HuH-7.5 (cell line): ENCODE results near the gene PKHD1.

Experiments
- DNase-seq: peaks from one replicate; pipeline ENCODE4 v3.0.0; 2011; ENCODE audit warnings: low spot score

The PKHD1 gene

DNA sequence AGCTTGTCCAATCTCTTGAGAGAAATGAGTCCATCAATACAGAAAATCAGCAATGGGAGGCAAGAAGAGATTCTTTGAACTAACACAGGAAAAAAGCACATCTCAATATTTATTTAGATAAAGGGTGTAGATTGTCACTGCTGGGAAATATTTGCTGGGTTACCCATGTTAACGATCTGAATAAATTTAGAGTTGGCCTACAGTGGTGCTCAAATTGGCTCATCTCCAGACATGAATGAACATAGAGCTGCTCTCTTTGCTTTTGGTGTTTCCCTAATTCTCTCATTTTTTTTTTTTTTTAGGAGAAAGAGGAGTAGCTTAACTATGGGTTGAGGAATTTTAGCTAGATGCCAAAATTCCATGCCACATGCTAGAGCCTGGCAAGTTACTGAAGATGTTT, 471.2 kb downstream of the PKHD1 start:
- no peak for DNase-seq

DNA sequence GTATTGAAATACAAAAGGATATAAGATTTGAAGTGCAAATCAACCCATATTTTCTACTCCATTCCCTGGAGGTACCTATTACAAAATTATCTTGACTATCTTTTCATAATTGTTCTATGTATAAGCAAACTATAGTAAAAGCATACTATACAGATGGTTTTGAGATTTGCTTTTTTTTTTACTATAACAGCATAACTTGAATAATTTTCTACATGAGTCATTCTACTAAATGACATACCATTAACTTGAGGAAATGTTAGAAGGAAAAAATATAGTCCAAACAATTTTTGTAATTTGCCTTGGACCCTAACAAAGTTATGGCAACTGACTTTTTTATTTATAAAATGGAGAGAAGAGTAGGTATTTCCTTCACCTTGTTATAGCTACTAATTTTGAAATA, 472.7 kb downstream of the PKHD1 start:
- DNase-seq = no peak

DNA sequence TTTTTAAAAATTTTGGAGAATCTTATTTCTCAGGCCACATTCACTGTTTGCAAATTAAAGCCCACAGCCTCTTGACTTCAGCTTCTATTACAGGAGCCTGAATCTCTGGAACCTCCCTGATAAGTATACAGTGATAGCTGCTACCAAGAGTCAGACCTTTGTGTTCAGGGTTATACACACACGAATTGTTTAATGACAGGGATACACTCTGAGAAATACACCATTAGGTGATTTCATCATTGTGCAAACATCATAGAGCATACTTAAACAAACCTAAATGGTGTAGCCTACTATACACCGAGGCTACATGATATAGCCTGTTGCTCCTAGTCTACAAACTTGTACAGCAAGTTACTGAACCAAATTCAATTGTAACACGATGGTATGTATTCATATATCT, 473.9 kb downstream of the PKHD1 start:
- DNase-seq = no peak

DNA sequence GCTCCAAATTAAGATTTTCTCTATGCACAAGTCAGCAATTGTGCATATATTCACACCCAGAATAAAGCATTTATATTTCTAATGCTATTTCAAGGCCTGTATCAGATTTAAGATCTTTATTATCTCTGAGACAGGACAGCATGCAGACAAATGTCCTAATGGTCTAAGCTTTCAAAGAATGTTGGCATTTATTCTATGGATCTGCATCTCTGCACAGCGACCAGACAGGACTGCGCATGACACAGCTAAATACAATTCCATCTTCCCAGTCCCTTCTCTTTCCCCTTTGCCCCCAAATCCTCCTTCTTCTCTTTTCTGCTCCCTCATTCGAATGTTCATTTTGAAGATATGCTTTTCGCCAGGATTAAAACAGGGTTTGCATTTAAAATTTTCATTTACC, 478.5 kb downstream of the PKHD1 start:
- no peak for DNase-seq

DNA sequence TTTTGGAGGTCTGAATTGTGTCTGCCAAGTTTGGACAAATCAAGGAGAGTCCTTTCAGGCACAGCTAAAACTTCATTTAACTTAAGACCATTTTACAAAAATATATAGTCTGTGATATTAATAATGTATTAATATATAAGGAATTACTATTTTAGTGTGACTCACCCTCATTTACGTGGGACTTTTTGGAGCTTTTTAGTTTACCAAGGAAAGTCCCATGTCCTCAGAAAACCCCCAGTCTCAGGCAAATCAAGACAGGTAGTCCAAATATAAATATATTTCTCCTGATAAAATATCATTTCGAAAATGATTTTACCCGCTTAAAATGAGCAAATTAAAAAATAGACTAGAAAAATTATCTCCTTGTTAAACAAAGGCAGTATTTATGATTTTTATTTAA, 479.0 kb downstream of the PKHD1 start:
- DNase-seq = no peak

DNA sequence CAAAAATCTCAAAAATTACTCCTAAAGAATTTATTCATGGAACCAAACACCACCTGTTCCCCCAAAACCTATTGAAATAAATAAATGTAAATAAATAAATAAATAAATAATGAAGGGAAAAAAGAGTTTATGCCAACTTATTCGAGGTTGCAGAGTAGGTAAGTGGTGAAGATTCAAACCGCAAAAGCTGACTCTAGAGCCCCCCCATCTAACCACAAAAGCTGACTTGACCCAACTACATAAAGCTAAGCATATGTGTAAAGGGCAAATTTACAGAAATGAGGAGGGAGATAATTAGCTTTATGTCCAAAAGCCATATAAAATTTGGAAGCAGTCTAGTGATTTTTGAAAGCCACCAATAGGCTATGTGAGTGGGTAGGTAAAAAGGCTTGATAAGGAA, 486.9 kb downstream of the PKHD1 start:
- DNase-seq = no peak

DNA sequence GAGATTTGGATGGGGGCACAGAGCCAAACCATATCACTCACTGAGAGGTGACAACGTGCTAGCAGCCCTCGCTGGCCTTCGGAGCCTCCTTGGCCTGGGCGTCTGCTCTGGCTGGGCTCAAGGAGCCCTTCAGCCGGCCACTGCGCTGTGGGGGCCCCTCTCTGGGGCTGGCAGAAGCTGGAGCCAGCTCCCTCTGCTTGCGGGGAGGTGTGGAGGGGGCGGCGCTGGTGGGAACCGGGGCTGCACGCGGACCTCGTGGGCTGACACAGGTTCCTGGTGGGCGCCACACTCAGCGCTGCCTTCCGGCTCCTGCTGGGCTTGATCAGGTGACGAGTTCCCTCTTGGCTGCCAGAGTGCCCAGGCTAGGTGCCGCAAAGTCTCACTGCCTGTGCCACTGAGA, 489.2 kb downstream of the PKHD1 start:
- no peak for DNase-seq

DNA sequence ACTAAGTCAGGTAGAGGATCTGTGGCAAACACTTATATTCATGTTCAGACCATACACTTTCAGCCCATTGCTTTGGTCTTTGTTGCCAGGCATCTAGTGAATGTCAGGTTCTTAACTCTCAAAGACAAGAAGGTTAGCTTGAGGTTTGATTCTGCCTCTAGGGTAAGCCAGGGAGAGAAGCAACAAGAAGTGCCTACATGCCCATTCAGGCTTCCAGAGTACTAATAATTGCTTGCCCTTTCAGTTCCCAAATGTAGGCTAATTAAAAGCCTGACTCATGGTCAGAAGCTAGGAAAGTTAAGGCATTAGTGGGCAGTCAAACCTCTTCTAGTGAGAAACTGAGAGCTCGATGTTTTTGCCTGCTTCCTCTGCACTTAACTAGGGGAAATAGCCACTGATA, 492.4 kb downstream of the PKHD1 start:
- DNase-seq = no peak

DNA sequence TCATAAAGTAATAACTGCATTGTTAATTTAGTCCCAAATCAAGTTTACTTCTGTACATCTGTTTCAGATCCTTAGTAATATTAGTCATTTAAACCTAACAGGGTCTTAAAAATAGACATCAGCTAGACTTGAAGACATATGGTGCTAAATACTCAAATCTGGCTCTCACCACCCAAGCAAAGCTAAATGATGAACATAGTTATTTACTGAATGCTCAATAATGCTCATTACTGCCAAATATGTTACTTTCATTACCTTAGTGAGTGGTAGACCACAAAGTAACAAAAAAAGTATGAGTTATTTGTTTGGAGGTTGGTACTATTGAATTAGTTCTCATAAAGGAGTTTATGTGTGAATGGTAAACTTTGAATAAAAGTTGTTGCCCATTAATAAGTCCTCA, 502.1 kb downstream of the PKHD1 start:
- DNase-seq = no peak

DNA sequence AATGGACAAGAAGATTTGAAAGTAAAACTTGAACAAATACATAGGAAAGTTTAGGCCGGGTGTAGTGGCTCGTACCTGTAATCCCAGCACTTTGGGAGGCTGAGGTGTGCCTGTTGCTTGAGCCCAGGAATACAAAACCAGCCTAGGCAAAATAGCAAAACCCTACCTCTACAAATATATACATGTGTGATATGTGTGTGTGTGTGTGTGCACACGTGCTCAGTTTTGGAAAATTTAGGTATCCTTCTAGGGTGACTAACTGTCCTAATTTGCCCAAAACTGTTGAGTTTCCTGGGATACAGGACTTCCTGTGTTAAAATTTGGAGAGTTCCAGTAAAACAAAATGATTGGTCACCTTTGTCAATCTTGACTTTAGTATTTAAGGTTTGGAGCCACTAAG, 503.2 kb downstream of the PKHD1 start:
- DNase-seq = no peak

DNA sequence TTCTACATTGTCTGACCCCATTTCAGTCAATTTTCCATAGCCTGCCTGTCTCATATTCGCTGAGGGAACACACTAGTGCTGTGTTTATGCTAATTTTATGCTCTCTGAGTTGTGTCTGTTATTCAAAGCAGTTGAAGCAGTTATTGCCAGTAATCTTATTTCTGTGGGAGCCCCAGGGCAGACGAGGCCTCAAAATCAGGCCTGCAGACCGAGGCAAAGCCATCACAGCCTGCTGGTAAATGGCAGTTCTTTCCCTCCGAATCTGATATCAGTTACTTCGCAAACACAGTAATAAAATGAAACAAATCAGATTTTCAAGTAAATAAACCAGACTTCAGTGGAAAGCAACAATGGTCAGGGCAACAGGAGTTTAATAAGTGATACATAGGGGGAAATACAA, 508.4 kb downstream of the PKHD1 start:
- DNase-seq = no peak

DNA sequence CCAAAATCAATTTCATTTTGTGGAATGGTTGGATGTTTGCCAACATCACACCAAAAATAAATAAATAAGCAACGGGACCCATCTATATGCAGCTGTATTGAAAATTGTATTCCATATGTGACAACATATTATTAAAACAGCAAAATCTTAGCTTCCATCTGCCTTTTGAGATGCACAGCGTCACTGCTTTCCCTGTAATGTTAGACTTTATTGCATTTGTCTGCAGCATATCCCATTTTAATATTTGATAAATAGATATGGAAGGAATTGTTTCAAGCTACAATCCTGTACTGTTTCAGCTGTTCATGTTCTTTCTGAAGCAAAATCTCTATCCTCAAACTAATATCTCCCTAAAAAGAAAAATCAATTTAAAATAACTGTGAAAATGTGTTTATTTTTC, 509.1 kb downstream of the PKHD1 start:
- DNase-seq = no peak

DNA sequence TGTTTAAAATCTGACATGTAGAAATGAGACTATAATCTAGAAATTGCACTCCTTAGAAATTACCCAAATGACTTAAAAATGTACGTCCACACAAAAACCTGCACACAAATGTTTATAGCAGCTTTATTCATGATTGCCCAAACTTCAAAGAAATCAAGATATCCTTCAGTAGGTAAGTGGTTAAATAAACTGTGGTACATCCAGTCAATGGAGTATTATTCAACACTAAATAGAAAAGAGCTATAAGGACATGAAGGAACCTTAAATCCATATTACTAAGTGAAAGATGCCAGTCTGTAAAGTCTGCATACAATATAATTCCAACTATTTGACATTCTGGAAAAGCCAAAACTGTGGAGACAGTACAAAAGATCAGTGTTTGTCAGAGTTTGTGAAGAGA, 513.4 kb downstream of the PKHD1 start:
- DNase-seq = no peak

DNA sequence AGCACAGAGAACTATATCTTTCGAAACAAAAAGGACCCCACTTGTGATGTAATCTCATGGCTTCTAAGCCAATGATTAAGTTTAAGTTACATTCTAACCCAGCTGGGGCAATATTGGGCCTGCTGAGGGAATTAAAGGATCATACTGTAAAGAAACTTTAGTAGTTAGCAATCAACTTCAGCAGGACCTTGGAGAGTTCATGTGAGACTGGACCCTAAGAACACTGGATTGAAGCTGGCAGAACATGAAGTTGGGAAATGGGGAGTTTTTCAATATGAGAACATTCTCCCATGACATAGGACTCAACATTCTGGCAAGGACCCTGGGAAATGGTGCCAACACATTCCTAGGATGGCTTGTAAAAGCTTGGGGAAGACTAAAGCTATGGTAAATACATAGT, 516.2 kb downstream of the PKHD1 start:
- no peak for DNase-seq

DNA sequence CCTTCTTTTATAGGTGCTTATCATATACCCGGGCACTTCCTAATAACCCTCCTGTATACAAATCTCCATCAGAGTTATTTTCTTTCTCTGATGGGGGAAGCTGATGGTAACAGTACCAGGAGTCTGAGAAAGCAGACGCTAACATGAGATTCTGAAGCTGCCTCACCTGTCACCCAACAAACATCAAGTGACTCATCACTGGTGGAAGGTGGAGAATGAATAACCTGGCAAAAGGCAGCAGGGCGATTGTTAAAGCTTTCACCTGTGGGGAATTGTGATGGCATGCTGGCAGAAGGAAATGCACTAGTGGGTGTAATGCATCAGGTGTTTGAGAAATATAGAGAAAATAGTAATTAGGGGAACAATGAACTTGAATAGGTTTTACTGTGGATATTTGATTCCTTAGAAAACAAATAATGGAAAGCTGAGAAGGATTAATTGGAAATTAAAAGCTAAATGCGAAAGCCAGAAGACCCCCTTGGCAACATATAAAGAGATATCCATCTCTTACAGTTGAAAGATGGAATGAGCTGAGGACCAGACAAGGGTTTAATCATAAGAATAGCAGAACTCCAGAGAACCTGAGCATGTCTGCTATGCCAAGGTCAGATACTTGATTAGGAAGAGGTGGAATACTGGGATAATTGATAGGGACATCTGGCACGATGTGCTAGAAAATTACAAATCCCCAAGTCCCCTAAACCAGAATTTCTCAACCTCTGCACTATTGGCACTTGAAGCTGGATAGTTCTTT, 517.1 kb downstream of the PKHD1 start:
- DNase-seq = no peak

DNA sequence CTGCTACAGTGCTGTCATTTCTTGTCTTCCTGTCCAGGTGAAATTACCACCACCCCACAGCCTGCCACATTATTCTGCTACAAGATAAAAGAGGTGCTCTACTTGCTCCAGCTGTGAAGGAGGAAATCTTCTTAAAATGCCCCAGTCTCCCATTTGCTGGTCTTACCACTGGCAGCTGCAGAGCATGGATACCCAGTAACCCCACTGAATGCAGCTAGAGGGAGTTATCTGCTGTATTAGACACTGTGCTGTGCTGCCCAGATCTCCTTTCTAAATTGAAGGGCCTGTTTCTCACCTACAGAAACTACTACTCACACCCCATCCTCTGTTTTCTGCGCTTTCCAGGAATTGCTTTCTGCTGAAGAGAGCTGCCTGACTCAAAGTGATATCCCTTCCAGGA, 517.8 kb downstream of the PKHD1 start:
- no peak for DNase-seq

DNA sequence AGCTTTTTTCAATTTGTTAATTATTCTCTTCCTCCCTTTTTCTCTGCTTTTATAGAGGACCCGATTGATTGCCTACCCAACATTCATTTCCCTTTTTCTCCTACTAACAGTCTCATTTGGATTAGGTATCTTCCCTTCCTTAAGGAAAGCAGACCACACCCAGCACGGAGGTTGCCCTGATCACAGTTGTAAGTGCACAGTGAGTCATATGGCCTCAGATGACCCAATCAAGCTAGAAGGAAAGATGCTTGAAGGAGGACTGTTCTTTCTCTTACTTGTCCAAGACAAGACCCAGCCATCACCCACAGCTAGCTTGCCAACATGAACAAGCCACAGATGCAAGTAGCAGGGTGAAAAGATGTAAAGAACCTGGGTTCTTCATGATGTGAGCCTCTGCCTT, 518.6 kb downstream of the PKHD1 start:
- DNase-seq = no peak

DNA sequence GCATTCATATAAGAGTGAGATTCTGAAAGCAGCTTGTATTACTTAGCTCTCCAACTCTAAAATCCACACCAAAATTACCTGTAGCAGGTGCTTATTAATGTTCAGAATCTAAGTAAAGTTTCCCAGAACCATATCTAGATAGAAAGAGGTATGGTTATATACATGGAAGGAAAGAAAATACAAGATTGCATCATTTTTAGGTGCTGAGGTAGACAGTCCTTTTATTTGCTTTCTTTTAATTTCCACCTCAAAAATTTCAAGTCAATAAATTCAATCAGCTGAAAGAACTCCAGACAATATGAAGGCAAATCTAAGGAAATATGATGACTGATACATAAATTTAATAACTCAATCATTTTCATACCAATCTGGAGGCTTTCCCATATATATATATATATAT, 521.9 kb downstream of the PKHD1 start:
- DNase-seq = no peak
